HepG2 (cell line): ENCODE data around the gene ATP1A2.

Experiments used
- CAMTA2 ChIP-seq: sonication (generic); formaldehyde crosslinking; IDR thresholded peaks from 2 replicates; pipeline ENCODE4 v1.4.0; 2020; ENCODE audit warnings: mild to moderate bottlenecking, missing genetic modification reagents, borderline replicate concordance
- EZH2 ChIP-seq: conservative IDR thresholded peaks from 2 replicates; pipeline ENCODE4 v1.6.1; 2012; ENCODE audit warnings: mild to moderate bottlenecking, low read depth, low read length, moderate library complexity
- SMAD1 ChIP-seq: sonication (generic); formaldehyde crosslinking; IDR thresholded peaks from 2 replicates; pipeline ENCODE4 v1.4.0; 2020; ENCODE audit warnings: missing genetic modification reagents, low read depth, mild to moderate bottlenecking, borderline replicate concordance
- TAF1 ChIP-seq: sonication (generic); formaldehyde crosslinking; IDR thresholded peaks from 2 replicates; pipeline ENCODE4 v1.4.0; 2020; ENCODE audit warnings: missing genetic modification reagents
- ZNF207 ChIP-seq: fragments of 450-650 bp; IDR thresholded peaks from 2 replicates; pipeline ENCODE4 v1.6.1; 2016; ENCODE audit warnings: antibody characterized with exemption, borderline replicate concordance
- ZNF850 ChIP-seq: sonication (generic); formaldehyde crosslinking; conservative IDR thresholded peaks from 2 replicates; pipeline ENCODE4 v1.9.0; 2021; ENCODE audit warnings: mild to moderate bottlenecking, missing genetic modification reagents
- TF ChIP-seq, protein P1 (sequence below): IDR thresholded peaks from 2 replicates; pipeline ENCODE4 v1.6.1; 2016; ENCODE audit warnings: low read depth, control low read depth
- TF ChIP-seq, protein P2 (sequence below): sonication (generic); formaldehyde crosslinking; IDR thresholded peaks from 2 replicates; pipeline ENCODE4 v1.5.0; 2020; ENCODE audit warnings: mild to moderate bottlenecking, missing genetic modification reagents, moderate library complexity

DNA sequence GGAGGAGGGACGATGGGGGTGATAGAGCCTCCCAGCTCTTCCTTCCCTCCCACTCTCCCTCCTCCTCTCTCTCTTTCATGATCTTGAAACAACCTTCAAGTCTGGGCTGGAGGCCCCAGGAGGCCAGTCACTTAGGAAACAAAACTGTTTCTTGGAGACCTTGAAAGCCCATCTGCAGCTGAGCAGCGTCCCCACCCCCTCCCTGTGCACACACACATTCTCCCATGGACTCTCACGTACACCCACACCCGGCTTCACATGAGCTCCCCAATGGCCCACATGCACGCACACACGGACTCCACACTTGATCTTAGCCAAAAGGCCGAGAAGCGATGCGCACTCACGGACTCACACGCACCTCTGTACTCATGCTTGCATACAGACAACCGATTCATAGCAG, 3.2 kb upstream of the ATP1A2 start:
- TF ChIP-seq, protein P1, sequence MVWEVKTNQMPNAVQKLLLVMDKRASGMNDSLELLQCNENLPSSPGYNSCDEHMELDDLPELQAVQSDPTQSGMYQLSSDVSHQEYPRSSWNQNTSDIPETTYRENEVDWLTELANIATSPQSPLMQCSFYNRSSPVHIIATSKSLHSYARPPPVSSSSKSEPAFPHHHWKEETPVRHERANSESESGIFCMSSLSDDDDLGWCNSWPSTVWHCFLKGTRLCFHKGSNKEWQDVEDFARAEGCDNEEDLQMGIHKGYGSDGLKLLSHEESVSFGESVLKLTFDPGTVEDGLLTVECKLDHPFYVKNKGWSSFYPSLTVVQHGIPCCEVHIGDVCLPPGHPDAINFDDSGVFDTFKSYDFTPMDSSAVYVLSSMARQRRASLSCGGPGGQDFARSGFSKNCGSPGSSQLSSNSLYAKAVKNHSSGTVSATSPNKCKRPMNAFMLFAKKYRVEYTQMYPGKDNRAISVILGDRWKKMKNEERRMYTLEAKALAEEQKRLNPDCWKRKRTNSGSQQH (CRISPR knock-in tag), result no peak
- TF ChIP-seq TAF1, result no peak
- no peak for TF ChIP-seq CAMTA2 (CRISPR knock-in tag)
- TF ChIP-seq, protein P2, sequence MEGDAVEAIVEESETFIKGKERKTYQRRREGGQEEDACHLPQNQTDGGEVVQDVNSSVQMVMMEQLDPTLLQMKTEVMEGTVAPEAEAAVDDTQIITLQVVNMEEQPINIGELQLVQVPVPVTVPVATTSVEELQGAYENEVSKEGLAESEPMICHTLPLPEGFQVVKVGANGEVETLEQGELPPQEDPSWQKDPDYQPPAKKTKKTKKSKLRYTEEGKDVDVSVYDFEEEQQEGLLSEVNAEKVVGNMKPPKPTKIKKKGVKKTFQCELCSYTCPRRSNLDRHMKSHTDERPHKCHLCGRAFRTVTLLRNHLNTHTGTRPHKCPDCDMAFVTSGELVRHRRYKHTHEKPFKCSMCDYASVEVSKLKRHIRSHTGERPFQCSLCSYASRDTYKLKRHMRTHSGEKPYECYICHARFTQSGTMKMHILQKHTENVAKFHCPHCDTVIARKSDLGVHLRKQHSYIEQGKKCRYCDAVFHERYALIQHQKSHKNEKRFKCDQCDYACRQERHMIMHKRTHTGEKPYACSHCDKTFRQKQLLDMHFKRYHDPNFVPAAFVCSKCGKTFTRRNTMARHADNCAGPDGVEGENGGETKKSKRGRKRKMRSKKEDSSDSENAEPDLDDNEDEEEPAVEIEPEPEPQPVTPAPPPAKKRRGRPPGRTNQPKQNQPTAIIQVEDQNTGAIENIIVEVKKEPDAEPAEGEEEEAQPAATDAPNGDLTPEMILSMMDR (CRISPR knock-in tag), result no peak
- TF ChIP-seq EZH2, result no peak
- TF ChIP-seq ZNF207, result no peak
- TF ChIP-seq SMAD1 (CRISPR knock-in tag), result no peak
- TF ChIP-seq ZNF850 (CRISPR knock-in tag), result no peak
